Endometrial microvascular endothelial cells (primary cell): ENCODE data around the gene CFAP54. TPM values are rescaled to one million over a fixed set of nuclear protein-coding genes. Genes with fewer than 3 reads are reported as not detected.

Source experiments
- in situ Hi-C: cut with HindIII; loops from 2 replicates; pipeline ENCODE4 v1.10.0; 2017; ENCODE audit warnings: low sequenced_read_pairs, low pct_unique_long_range_greater_than_20kb; ENCODE audit errors: inconsistent ontology term
- total RNA-seq: library from RNA; depleted of rRNA; stranded (reverse); fragments of >200 nt; gene quantifications from one replicate; pipeline ENCODE4 v1.2.3, GENCODE V29; 2015; ENCODE audit errors: inconsistent ontology term

The CFAP54 gene
- total RNA-seq, 1 donor from 2014 or later: 11.4 TPM

DNA sequence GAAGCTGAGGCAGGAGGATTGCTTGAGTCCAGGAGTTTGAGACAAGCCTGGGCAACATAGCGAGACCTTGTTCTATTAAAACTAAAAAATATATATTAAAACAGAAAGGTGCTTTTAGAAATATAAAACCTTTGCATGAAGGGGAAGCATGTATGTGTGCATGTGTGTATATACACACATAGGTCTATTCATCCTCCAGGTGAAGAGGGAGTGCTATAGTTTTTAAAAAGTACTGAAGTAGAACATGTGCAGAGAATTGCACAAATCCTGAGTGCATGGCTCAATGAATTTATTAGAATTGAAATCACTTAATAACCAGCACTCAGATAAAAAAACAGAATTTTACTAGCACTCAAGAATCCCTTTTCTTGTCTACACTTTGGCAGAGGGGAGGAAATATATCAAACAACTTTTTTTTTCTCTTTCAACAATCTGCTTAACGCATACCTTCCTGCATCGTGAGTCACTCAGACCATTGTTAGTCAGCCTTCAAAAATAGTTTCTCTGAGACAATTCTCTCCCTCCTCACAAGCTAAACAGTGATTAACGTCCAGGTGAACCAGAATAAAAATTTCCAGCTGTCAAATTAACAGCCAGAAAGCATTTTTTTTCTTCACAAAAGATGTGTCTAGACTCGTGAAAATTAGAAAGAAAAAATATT lies 400.0 kb downstream of the CFAP54 start:
- in situ Hi-C loops: no loop called here

- in situ Hi-C loops: no loop called here
Observed at GRCh38 chr12:96890331-96890730, 401.0 kb downstream of the CFAP54 start.

- in situ Hi-C loops: no loop called here
Observed at GRCh38 chr12:96892104-96892503, 402.7 kb downstream of the CFAP54 start.

DNA sequence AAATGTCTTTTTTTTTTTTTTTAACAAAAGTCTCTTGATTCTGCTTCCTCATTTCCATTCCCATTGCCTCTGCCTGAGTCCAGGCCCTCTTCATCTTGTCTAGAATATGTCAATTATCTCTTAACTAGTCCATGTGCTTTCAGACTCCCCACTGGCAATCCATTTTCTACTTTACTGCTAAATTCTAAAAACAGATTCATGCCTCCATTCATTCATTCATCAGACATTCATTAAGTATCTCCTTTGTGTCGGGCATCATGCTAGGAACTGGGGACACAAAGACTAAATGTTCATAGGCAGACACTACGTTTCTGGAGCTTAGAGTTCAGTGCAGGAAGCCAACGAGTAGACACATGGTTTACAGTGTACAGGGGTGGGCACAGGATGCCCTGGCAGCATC lies 408.0 kb downstream of the CFAP54 start:
- in situ Hi-C loops: no loop called here

GRCh38 chr12:96901175-96901574 lies 411.8 kb downstream of the CFAP54 start:
- in situ Hi-C loops: no loop called here

DNA sequence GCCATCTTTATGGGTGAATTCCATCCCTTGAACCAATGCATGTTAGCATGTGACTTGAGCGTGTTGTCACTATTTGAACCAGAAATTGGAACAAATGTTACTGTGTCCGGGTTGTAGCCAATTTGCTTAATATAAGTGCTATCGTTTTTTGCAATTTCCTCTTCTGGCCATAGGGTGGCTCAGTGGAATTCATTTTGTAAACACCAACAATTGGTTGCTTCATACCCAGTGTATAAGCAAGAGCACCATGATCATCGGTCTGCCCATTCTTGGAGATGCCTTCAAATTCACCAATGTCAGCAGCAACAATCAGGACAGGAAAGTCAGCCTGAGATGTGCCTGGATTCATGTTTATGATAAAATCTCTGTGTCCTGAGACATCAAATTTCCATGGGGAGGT lies 412.7 kb downstream of the CFAP54 start:
- in situ Hi-C loops: no loop called here

GRCh38 chr12:96906498-96906848 lies 417.1 kb downstream of the CFAP54 start:
- in situ Hi-C loops: no loop called here

GRCh38 chr12:96906849-96907670 lies 417.7 kb downstream of the CFAP54 start, which contains the start of gene NEDD1:
Gene NEDD1 (plus strand): TSS chr12:96907257. CDS start chr12:96909760, 2,503 bp downstream.
- in situ Hi-C loops: no loop called here

- in situ Hi-C loops: no loop called here
Observed at GRCh38 chr12:96907671-96908422, 418.5 kb downstream of the CFAP54 start.

GRCh38 chr12:96908423-96908675 lies 419.0 kb downstream of the CFAP54 start:
- in situ Hi-C loops: no loop called here

GRCh38 chr12:96912261-96912660 lies 422.9 kb downstream of the CFAP54 start:
- in situ Hi-C loops: no loop called here

DNA sequence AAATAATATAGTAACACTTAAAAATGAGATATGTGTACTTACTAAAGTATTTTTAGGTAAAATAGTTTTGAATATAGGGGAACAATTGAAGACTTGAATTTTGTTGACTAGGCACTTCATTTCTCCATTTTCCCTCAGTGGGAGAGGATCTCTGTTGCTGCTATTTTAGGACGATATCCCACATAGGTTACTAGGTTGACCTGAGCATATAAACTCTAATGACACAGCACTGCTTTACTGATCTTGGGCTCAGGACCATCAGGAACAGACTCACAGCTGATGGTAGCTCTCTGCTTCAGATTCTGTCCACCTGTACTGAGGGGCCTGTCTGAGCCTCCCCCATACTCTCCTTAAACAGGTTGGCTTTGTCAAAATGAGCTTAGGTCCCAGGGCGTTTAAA lies 423.6 kb downstream of the CFAP54 start:
- in situ Hi-C loops: no loop called here

DNA sequence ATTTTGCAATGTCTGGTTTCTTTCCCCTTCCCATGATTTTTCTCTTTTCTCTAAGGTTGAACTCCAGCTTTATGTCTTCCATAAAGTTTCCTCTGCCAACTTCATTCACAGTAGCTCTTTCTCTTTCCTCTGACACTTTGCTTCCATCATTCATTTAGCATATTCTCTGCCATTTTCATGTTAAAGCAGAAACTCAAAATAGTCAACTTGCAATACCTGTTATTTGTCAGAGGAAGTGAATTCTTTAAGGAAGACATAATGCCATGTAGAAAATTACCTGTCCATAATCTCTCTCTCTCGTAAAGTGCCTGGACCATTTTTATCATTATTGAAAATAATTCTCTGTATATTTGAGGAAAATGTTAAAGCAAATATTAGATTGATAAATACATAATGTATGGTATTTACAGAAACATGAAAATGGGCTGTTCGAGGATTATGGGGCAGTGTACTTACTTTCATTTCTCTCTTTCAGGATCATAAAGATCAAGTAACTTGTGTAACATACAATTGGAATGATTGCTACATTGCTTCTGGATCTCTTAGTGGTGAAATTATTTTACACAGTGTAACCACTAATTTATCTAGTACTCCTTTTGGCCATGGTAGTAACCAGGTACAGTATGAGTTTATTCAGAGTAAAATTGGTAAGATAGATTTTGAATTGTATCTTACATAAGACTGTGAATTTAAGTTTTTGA lies 430.3 kb downstream of the CFAP54 start:
- in situ Hi-C loops: no loop called here

Other genes starting within 250 kb of the CFAP54 start
- 176 TPM for gene CDK17, start 89.1 kb upstream of the CFAP54 start, total RNA-seq